Erythroblast (primary cell): ENCODE results near the gene COL16A1.

Source experiments
- DNase-seq, 2 experiments: peaks; one replicate each; lab custom pipeline; 2025; lab: John Stamatoyannopoulos, UW
- GATA1 ChIP-seq: IDR thresholded peaks from 2 replicates; pipeline ENCODE4 v1.6.1; 2011; ENCODE audit warnings: low read depth, mild to moderate bottlenecking, control low read depth, low read length, moderate library complexity
- POLR2A ChIP-seq: IDR thresholded peaks from 2 replicates; pipeline ENCODE4 v1.6.1; 2011; ENCODE audit warnings: mild to moderate bottlenecking, low read length

COL16A1 gene

DNA sequence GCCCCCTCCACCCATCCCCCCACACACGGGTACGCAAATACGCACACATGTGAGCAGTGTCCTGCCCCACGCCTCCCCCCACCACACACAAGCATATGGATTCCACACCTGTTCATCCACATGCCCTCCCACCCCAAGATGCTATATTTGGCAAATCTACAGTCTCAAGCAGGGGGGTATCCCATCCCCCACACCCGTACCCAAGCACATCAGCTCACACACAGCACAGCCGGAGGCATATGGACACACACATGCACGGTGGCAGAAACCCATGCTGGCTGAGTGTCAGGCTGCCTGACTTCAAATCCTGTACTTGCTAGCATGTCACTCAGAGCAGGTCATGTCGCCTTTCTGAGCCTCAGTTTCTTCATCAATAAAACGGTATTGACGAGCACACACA is 10.6 kb downstream of the COL16A1 start:
- DNase-seq: no peak
- TF ChIP-seq POLR2A (no peak), GATA1 (no peak)

DNA sequence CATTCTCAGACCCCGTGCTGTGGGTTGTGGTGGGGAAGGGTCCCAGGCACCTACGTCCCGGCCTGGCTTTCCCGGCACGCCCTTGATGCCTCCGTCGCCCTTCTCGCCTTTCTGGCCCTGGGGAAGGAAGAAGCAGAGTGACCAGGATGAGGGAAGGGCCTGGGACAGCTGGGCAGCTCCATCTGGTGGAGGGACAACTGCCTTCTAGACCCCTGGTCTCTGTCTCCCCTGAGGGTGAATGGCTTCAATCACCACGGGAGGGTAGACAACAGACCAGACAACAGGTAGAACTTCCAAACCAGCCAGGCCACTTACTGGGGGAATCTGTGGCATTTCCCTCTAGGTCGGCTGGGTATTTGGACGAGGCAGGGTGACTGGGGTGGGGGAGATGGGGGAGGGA is 11.9 kb downstream of the COL16A1 start:
- TF ChIP-seq POLR2A: no peak
- TF ChIP-seq GATA1: no peak
- DNase-seq: no peak

DNA sequence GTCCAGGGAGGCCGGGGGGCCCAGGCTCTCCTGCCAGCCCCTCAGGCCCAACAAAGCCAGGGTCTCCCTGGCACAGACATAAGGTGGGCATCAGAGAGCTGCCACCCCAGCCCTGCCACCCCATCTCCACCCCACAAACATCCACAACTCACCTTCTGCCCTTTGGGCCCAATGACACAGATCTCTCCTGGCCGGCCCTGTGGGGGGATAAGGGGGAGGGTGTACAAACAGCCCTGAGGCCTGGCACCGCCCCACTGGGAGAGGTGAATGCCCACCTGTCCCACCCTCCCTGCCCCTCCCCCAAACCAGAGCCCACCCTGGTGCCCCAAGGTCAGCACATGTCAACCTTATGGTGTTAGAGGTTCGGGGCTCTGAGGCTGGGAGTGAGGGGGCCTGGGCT is 12.4 kb downstream of the COL16A1 start:
- TF ChIP-seq POLR2A: no peak
- no peak for TF ChIP-seq GATA1
- no peak for DNase-seq

DNA sequence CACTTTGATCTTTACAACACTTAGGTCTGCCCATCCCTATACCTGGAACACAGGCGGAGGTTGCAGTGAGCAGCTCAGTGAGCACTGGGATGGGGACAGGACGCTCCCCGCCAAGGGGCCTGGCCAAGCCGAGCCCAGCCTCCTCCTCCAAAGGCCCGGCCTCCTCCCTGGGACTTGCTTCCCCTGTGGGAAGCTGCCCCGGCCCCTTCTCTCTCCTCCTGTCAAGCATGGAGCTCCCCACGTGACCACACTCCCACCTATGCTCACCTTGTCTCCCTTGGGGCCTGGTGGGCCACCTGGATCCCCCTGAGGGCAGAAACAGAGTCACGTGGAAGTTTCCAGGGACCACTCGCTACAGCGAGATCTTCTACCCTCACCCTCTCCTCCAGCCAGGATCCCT is 12.9 kb downstream of the COL16A1 start:
- DNase-seq: no peak
- no peak for TF ChIP-seq POLR2A
- no peak for TF ChIP-seq GATA1

DNA sequence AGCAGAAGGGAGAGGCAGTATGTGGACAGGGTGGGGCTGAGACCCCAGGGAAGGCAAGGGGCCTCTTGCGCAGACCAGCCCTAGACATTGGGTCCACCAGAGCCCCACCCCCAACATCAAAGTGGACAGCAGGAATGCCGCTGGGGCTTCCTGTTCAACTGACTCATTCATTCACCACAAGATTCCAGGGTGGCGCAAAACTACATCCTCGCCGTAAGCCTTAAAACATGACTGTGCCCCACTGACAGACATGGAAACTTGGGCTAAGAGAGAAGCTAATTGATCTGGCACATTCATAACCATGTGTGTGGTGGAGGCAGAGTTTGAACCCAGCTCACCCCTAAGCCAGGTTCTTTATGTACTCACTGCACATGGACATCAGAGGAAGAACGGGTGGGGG is 14.0 kb downstream of the COL16A1 start:
- DNase-seq: no peak
- no peak for TF ChIP-seq POLR2A

DNA sequence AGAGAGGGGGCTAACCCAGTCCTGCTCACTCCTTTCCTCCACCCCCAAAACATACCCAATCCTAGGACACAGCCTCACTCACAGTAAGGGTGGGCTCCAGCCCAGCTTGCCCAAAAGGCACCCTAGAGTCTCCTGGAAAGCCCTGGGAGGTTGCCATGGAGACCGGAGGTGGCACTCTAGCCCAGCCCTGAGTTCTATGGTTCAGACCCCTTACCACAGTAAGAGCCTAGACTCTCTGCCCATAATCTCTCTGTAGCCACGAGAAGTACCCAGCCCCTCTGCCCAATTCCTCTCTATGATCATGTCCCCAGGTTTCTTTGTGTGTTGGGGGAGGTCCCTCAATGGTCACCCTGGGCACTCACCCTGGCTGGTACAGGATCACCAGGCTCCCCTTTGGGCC is 14.4 kb downstream of the COL16A1 start:
- TF ChIP-seq GATA1: no peak
- TF ChIP-seq POLR2A: no peak
- no peak for DNase-seq

DNA sequence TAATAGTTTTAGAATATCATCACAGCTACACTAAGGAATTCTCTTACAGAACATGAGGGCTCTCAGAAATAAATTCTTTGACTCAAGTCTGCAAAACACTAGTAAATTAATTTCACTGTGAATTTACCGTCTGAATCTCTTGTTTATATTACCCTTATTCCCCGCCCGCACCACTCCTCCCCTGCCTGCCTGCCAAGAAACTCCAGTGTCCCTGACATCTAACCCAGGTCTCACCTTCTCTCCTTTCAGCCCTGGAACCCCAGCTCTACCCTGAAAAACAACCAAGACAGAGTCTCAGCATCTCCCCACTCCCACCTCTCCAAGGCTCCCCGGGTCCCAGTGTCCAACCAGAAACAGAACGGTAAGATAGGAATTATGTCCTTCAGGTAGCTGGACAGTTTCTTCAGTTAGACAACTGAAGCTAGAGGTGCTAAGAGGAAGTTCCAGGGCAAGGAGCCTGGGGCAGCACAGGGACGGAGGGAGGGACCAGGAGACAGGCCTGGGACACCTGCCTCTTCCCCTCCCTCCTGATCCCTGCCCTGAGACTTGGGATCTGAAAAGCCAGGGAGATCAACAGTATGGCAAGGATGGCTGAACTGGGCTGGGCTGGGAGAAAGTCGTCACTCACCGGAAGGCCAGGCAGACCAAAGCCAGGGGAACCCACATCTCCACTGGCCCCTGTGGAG is 15.4 kb downstream of the COL16A1 start:
- no peak for DNase-seq

DNA sequence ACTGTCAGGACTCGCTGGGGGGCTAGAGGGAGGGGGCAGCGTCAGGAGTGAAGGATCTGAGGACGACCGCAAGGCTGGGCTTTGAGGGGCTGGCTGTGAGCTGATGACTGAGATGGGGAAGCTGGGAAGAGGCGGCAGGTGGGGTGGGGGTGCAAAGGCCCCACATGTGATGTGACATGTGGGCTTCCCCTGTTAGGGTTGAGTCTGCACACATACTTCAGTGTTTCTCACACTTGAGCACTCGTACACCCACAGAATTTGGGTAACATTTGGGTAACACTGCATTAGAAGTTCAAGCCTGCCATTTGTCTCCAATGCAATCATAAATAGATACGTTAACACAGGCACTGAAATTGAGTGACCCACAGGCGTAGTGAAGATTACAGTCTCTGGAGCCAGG is 16.2 kb downstream of the COL16A1 start:
- no peak for DNase-seq
- TF ChIP-seq POLR2A (no peak), GATA1 (no peak)

More for the DNA sequence above, 15.4 kb downstream of the COL16A1 start:
- TF ChIP-seq GATA1 (no peak), POLR2A (no peak)

DNA sequence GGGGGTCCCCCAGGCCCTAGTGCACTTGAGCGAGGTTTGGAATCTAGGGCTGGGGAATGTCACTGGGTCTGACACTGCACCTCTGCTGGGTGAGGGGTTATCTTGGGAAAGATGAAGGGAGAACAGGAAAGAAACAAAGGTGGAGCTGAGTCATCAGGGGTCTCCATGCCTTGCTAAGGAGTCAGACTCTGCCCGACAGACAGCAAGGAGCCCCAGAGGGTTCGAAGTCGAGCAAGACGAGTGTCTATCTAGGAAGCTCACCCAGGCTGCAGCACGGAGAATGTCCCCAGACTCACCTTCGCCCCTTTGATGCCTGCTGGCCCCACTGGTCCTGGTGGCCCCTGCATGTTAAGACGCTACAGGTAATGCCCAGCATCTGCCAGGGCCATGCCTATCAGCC is 18.0 kb downstream of the COL16A1 start:
- TF ChIP-seq POLR2A: no peak
- TF ChIP-seq GATA1: no peak
- no peak for DNase-seq

DNA sequence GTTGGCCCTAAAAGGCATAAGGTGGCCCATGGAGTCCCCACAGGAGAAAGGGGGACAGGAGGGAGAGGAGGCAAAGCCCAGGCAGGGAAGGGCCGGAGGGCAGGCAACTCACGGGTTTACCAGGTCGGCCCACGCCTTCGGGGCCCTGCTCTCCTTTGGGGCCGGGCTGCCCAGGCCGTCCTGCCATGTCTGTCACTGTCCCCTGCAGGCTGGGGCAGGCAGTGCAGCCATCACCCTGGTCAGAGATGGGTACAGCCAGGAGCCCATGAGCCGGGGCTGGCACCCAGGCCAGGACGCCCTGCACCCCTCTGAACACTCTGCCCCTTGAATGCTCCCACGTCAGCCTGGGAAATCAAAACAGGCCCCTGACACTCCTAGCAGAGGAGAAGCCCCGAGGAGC is 19.8 kb downstream of the COL16A1 start:
- TF ChIP-seq GATA1 (no peak), POLR2A (no peak)
- DNase-seq: peak in 1 of 2 experiments; percentile 9

DNA sequence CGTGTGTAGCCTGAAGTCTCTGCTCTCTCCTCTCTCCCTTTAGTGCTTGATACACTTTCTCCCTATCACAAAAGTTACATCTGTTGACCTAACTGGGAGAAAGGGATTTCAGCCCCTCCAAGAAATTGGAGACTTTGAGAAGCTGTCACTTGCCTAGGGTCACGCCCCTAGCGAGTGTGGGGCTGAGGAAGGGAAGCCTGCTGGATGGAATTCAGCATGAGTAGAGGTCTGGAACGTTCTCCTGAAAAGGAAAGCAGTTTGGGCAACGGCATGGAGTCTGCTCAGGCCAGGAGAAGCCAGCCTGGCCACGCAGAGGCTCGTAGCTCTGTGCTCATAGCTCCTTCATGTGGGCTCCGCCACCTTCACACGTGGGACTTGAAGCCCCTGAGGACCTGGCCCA is 22.4 kb downstream of the COL16A1 start:
- DNase-seq: no peak
- no peak for TF ChIP-seq GATA1
- no peak for TF ChIP-seq POLR2A

DNA sequence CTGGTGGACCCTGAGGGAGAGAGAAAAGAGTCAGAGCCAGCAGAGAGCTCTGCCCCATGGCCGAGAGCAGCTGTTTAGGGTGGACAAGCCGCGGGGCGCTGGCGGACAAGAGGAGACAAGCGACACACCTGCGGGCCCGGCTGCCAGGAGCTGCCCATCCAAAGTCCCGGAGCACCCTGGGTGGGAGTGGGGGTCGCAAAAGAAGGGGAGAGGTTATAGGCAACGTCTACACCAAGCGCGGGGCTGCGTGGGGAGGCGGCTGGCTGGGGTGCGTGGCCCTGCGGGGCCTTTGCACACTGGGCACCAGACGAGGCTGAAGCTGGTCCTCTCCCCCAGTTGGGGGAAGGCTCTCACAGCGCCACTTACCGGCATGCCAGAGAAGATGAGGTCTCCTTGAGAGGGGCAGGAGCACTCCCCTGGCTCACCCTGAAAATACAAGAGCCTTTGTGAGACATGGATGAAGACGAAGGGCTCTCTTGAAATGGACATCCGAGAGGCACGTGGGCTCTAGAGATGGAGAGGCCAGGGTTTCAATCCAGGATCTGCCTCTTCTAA is 24.1 kb downstream of the COL16A1 start:
- DNase-seq: no peak
- TF ChIP-seq GATA1 (no peak), POLR2A (no peak)

DNA sequence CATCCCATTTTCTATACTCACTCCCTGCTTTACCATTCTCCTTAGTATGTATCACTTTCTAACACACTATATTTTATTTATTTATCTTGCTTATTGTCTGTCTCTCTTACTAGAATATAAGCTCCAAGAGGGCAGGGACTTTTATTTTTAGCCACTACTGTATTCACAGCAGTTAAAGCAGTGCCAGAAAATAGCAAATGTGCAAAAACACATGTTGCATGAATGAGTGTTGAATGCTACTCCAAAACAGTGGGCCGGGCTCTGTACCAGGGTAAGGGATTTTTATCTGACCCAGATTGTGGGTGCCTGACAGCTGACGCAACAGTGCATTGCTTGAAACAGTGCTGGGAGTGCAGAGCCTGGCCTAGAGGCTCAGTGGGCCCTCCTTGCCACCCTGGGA is 24.7 kb downstream of the COL16A1 start:
- no peak for TF ChIP-seq GATA1
- TF ChIP-seq POLR2A: no peak
- no peak for DNase-seq

DNA sequence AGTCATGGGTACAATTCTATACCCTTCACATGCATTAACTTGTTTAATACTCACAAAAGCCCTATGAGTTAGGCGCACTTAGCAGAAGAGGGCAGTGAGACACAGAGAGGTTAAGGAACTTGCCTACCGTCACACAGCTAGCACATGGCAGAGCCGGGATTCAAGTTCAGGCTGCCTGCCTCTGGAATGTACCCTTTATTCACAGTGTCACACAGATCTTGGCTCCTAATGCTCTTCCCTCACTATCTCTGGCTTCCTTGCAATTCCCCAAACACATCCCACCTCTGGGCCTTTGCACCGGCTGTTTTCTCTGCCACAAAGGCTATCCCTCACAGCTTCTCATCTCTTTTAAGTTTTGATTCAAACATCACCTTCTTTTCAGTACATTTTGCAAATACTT is 25.1 kb downstream of the COL16A1 start:
- TF ChIP-seq POLR2A (no peak), GATA1 (no peak)
- no peak for DNase-seq

DNA sequence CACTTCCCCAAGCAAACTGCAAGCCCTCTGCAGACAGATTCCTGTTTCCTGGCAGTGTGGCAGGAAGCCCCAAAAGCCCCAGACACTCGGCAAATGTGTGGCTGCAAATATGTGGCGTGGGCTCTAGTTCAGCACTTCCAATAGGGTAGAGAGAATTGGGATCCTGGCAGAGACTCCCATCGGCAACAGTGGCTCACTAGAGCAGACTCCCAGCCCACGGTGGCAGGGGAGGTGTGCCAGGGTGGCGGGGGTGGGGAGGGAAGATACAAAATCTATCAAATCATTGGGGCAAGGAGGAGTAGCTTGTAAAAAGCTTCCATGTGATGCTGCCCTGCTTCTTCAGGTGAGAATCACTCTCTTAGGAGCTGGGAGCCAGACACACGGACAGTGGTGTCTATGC is 25.9 kb downstream of the COL16A1 start:
- TF ChIP-seq GATA1: no peak
- TF ChIP-seq POLR2A: no peak

More for the DNA sequence above, 25.9 kb downstream of the COL16A1 start:
- DNase-seq: no peak
